Coronary artery (tissue), 2 donors: ENCODE data around the gene NAV2.
A peak's percentile ranks its signal among the peaks of the same experiment; 100 is the strongest.

Source experiments
- DNase-seq: peaks from one replicate; pipeline ENCODE4 v3.0.0-alpha.2; 2017; ENCODE audit warnings: low spot score
- H3K27ac ChIP-seq, 2 donors: fragments of 200-600 bp; sonication (generic); one replicate each; pipeline ENCODE4 v1.5.1; 2016 to 2019
- H3K4me3 ChIP-seq: fragments of 200-600 bp; sonication (generic); 2 replicates; pipeline ENCODE4 v1.5.1; 2016; ENCODE audit warnings: mild to moderate bottlenecking, moderate library complexity
- CTCF ChIP-seq: fragments of 200-600 bp; sonication (generic); IDR thresholded peaks from one replicate; pipeline ENCODE4 v1.5.1; 2019; ENCODE audit warnings: antibody characterized with exemption

Gene NAV2

GRCh38 chr11:19696073-19696472, 16.6 kb upstream of the NAV2 start:
- no peak for TF ChIP-seq CTCF

GRCh38 chr11:19696904-19697303, 15.7 kb upstream of the NAV2 start:
- Histone ChIP-seq H3K4me3 (no peak overlapping the region), H3K27ac (no peak overlapping the region)
- TF ChIP-seq CTCF = no peak
- DNase-seq = no peak

More at GRCh38 chr11:19696073-19696472, 16.6 kb upstream of the NAV2 start:
- Histone ChIP-seq H3K27ac (no peak overlapping the region), H3K4me3 (no peak overlapping the region)
- no peak for DNase-seq

- Histone ChIP-seq H3K4me3 (no peak overlapping the region), H3K27ac (no peak overlapping the region)
- TF ChIP-seq CTCF = no peak
- no peak for DNase-seq
Measured at GRCh38 chr11:19697721-19698121, 14.9 kb upstream of the NAV2 start.

- TF ChIP-seq CTCF = no peak
- Histone ChIP-seq H3K4me3 (no peak overlapping the region), H3K27ac (no peak overlapping the region)
- no peak for DNase-seq
Measured at GRCh38 chr11:19698493-19699292, 13.9 kb upstream of the NAV2 start.

- peak overlapping the region in 1 of 2 donors; percentile 71 for H3K27ac ChIP-seq
- H3K4me3 ChIP-seq = no peak overlapping the region
- DNase-seq = no peak
- TF ChIP-seq CTCF = no peak
Measured at GRCh38 chr11:19701421-19701820, 11.2 kb upstream of the NAV2 start.

- no peak for TF ChIP-seq CTCF
- H3K4me3 ChIP-seq = no peak overlapping the region
- H3K27ac ChIP-seq = peak overlapping the region in 1 of 2 donors; percentile 71
- DNase-seq = no peak
Measured at GRCh38 chr11:19702620-19703019, 10.0 kb upstream of the NAV2 start.

- no peak for DNase-seq
- no peak for TF ChIP-seq CTCF
- no peak overlapping the region for H3K4me3 ChIP-seq
- H3K27ac ChIP-seq = no peak overlapping the region
Measured at GRCh38 chr11:19703211-19703610, 9.4 kb upstream of the NAV2 start.
